ENCODE measurements around the gene LYPD4.
"Not testable (repeated sequence)": the region's sequence is repeated elsewhere in the genome, so short reads cannot be mapped to it uniquely, and the experiment has no call there.

Gene LYPD4

GRCh38 chr19:41796362-41796761, 48.1 kb downstream of the LYPD4 start, which contains the start of gene CEACAM3:
Gene CEACAM3 (plus strand): TSS chr19:41796587. CDS start chr19:41796678, 91 bp downstream.
- DNase-seq: no peak

GRCh38 chr19:41795031-41795461, 49.4 kb downstream of the LYPD4 start:
- peak; percentile 66 for DNase-seq

DNA sequence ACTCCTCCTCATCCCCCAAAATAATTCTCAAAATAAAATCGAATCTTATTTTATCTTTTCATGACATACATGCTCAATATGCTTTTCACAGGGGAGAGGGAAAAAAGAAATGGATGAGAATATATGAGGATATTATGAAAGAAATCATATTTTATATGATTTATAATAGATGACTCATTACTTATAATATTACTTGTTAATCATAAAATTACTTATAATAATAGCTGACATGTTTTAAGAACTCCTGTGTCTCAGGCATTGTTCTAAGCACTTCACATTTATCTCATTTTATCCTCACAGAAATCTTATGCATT, 51.1 kb downstream of the LYPD4 start:
- no peak for DNase-seq

- DNase-seq: peak; percentile 66
Observed at GRCh38 chr19:41792513-41793413, 51.7 kb downstream of the LYPD4 start.

GRCh38 chr19:41789053-41789452, 55.4 kb downstream of the LYPD4 start:
- not testable (repeated sequence) for DNase-seq

- not testable (repeated sequence) for DNase-seq
Observed at GRCh38 chr19:41788518-41788917, 56.0 kb downstream of the LYPD4 start.

All from activated CD8-positive, alpha-beta memory T cell treated with anti-CD3 and anti-CD28 coated beads, Interleukin-2, amount 50 U/mL, for 4 hours (primary cell).